BE2C (cell line): Measurements from ENCODE around the gene ATP11A.

Experiments used
- DNase-seq: peaks from one replicate; pipeline ENCODE4 v3.0.0-alpha.2; 2020
- H3K27me3 ChIP-seq: fragments of 250-450 bp; sonication (Bioruptor Pico); 2 replicates; pipeline ENCODE4 v1.5.1; 2020; ENCODE audit warnings: mild to moderate bottlenecking
- H3K36me3 ChIP-seq: fragments of 250-450 bp; sonication (Bioruptor Pico); 2 replicates; pipeline ENCODE4 v1.5.1; 2020; ENCODE audit warnings: mild to moderate bottlenecking
- H3K4me1 ChIP-seq: fragments of 250-450 bp; sonication (Bioruptor Pico); 2 replicates; pipeline ENCODE4 v1.5.1; 2020
- H3K4me3 ChIP-seq: 2 replicates; pipeline ENCODE4 v1.5.1; 2011; ENCODE audit warnings: low read depth, low read length
- H3K9me3 ChIP-seq: fragments of 250-450 bp; sonication (Bioruptor Pico); 2 replicates; pipeline ENCODE4 v1.5.1; 2020
- TF ChIP-seq, protein P1 (sequence below): IDR thresholded peaks from 2 replicates; pipeline ENCODE4 v1.5.1; 2012; ENCODE audit warnings: mild to moderate bottlenecking, low read depth, low read length

ATP11A gene

DNA sequence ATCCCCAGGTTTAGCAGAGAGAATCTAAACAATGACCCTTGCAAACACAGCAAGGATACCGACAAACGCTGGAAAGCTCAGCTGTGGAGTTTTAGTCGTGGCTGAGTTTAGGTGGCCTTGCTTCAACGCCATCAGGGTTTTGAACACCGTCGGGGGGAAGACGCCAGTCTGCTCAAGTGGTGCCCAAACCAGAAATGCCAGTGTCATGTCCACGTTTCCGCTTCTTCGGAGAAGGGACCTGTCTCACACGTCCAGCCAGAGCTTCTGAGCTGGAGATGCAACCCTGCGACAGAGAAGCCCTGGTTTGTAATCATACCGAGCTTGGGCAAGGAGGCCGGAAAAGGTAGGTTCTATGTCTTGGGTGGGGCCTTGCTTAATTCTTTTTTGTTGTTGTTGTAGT is 42.6 kb upstream of the ATP11A start:
- Histone ChIP-seq H3K27me3 (no peaks in the 10 kb centered on the region), H3K4me1 (peaks cover 10% of the 10 kb centered on the region), H3K9me3 (no peaks in the 10 kb centered on the region), H3K4me3 (no peak overlapping the region), H3K36me3 (no peaks in the 10 kb centered on the region)
- TF ChIP-seq, protein P1, sequence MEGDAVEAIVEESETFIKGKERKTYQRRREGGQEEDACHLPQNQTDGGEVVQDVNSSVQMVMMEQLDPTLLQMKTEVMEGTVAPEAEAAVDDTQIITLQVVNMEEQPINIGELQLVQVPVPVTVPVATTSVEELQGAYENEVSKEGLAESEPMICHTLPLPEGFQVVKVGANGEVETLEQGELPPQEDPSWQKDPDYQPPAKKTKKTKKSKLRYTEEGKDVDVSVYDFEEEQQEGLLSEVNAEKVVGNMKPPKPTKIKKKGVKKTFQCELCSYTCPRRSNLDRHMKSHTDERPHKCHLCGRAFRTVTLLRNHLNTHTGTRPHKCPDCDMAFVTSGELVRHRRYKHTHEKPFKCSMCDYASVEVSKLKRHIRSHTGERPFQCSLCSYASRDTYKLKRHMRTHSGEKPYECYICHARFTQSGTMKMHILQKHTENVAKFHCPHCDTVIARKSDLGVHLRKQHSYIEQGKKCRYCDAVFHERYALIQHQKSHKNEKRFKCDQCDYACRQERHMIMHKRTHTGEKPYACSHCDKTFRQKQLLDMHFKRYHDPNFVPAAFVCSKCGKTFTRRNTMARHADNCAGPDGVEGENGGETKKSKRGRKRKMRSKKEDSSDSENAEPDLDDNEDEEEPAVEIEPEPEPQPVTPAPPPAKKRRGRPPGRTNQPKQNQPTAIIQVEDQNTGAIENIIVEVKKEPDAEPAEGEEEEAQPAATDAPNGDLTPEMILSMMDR = no peak
- DNase-seq = no peak

DNA sequence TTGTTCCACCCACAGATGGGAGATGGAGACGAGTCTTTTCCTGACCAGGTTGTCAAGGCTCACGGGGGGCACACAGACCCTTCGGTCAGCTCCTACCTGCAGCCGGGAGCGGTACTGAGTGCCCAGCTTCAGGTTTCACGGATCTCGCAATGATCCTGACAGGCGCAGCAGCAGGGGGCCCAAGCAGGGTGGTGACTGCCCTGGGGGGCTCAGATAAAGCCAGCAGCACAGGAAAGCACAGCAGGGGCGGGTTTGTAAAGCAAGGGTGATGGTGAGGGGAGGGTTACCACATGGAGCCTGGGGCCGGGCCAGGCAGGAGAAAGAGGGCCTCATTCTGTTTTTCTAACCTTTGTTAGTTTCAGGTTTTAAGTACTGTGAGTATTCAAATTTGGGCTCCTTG is 41.7 kb upstream of the ATP11A start:
- no peak overlapping the region for H3K4me3 ChIP-seq
- no peaks in the 10 kb centered on the region for H3K27me3 ChIP-seq
- peaks cover 19% of the 10 kb centered on the region for H3K4me1 ChIP-seq
- TF ChIP-seq, protein P1 = no peak
- no peaks in the 10 kb centered on the region for H3K9me3 ChIP-seq
- no peak for DNase-seq
- H3K36me3 ChIP-seq = no peaks in the 10 kb centered on the region

DNA sequence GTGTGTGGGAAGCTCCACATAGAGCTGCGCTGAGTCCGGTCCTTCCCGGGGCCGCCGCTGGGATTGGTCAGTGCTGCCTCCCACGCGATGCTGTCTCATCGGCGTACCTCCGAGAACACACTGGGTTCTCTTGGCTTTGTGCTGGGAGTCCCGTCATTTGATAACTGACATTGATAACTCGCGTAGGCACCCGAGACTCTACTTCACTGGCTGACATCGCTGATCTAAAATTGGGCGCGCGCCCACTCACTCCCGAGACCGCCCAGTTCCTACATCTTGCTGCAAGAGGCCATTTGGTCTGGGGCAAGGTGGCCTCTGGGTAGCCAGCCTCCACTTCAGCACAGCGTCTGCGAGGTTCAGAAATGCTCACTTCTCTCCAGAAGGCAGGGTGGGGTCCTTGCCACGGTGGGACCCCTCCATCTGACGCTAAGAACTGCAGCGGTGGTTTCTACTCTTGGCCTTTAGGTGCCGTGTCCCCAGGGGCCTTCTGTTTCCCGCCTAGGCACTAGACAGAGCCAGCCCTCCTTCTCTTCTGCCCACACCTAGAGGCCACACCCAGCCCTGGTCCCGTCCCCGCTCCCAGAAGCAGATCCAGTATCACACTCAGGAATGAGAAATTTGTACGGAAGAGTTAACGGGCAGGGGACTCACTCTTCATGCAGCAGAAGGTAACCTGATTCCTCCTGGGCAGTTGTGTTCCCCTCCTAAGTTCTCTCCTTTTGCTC is 40.7 kb upstream of the ATP11A start:
- Histone ChIP-seq H3K4me1 (peaks cover 19% of the 10 kb centered on the region), H3K9me3 (no peaks in the 10 kb centered on the region), H3K4me3 (no peak overlapping the region), H3K27me3 (no peaks in the 10 kb centered on the region), H3K36me3 (no peaks in the 10 kb centered on the region)
- TF ChIP-seq, protein P1 = no peak
- DNase-seq = no peak

DNA sequence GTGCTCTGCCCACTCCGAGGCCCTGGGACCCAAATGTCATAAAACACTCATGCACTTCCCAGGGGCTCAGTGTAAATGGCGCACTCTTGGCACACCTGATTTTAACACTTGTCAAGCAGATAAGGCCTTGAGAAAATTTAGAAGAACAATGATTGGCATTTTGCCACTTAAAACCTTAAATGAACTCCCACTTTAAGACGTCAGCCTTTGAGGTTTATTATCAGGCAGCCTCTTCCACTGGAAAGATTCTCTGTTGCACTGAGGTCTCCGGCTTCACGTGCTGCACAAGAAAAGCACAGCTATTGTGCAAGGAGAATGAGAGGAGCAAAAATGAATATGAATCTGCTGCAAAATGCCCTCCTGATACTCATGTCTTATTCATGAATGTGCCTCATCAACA is 38.5 kb upstream of the ATP11A start:
- H3K27me3 ChIP-seq = no peaks in the 10 kb centered on the region
- DNase-seq = no peak
- no peaks in the 10 kb centered on the region for H3K36me3 ChIP-seq
- H3K4me1 ChIP-seq = peaks cover 19% of the 10 kb centered on the region
- TF ChIP-seq, protein P1 = no peak
- no peaks in the 10 kb centered on the region for H3K9me3 ChIP-seq
- H3K4me3 ChIP-seq = no peak overlapping the region

DNA sequence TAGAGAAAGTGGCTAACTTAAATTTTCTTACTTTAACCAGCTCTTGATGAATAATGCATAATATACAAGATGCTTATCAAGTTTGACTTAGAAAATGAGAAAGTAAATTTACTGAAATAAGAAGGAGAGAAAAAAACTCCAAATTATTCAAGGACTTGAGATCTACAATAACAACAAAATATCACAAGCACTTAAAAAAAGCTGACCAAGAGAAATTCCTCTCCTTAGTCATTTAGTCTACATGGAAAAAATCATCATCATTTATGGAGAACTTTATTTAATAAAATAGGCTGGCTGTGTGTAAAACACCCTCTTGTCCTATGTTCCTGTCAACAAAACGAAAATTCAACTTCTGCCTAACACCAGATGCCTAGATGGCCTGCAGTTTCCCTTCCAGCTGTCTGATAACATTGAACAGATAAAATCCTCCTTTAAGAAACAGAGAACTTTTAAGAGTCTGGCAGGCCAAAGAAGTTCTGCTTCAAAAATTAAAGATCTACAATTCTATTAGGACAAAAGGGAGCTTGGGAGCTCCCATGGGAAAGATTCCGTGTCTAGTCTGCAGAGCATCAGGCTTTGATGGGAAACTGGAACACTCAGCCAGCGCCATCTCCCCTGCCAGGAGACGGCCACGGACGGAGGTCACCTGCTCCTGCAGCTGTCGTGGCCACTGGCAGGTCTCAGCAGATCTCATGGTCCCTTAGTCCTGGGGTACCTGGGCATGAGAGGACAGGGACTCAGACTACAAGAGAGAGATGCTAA is 37.9 kb upstream of the ATP11A start:
- no peak overlapping the region for H3K4me3 ChIP-seq
- H3K27me3 ChIP-seq = no peaks in the 10 kb centered on the region
- TF ChIP-seq, protein P1 = no peak
- peak; percentile 43 for DNase-seq
- H3K4me1 ChIP-seq = peaks cover 19% of the 10 kb centered on the region
- H3K9me3 ChIP-seq = no peaks in the 10 kb centered on the region
- no peaks in the 10 kb centered on the region for H3K36me3 ChIP-seq

DNA sequence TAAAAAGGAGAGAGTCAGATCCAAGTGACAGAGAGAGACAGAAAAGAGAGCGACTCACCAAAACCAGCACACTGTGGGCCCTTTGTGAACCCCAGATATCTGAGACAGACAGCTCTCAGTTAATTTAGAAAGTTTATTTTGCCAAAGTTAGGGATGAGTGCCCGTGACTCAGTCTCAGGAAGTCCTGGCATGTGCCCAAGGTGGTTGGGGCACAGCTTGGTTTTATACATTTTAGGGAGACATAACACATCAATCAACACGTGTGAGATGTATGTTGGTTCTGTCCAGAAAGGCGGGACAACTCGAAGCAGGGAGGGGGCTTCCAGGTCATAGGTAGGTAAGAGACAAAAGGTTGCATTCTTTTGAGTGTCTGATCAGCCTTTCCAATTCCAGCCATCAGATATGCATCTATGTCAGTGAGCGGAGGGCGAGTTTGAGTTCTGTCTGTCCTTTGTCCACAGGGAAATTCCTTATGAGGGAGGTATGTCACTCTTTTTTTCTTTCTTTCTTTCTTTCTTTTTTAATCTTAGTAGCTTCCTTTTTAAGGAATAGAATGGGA is 37.2 kb upstream of the ATP11A start:
- H3K36me3 ChIP-seq = no peaks in the 10 kb centered on the region
- H3K27me3 ChIP-seq = no peaks in the 10 kb centered on the region
- H3K9me3 ChIP-seq = no peaks in the 10 kb centered on the region
- TF ChIP-seq, protein P1 = no peak
- H3K4me3 ChIP-seq = no peak overlapping the region
- DNase-seq = no peak
- peaks cover 19% of the 10 kb centered on the region for H3K4me1 ChIP-seq
